Lung (tissue), 12 donors: ENCODE data around the gene ACP7. TPM values are rescaled to one million over a fixed set of nuclear protein-coding genes. Genes with fewer than 3 reads are reported as not detected.

Experiments used
- ATAC-seq: fragments of 200-7000 bp; cut with Tn5 transposase; one replicate; pipeline ENCODE4 v1.9.1; 2020; ENCODE audit warnings: moderate number of reproducible peaks; ENCODE audit not compliant: insufficient read depth, low FRiP score
- DNase-seq, 3 donors: peaks; one replicate each; pipeline ENCODE4 v3.0.0-alpha.2; 2013 to 2017
- H3K27ac ChIP-seq, 2 donors: one replicate each; pipeline ENCODE4 v1.5.1; 2013; ENCODE audit warnings: mild to moderate bottlenecking in 2 of 2, moderate library complexity in 2 of 2, control low read depth in 1 of 2, inconsistent platforms in 1 of 2, low read depth in 1 of 2, low read length in 1 of 2
- H3K27me3 ChIP-seq, 3 donors: one replicate each; pipeline ENCODE4 v1.5.1; 2013; ENCODE audit warnings: low read length in 2 of 3; ENCODE audit not compliant: control insufficient read depth in 3 of 3, insufficient read depth in 3 of 3
- H3K36me3 ChIP-seq, 4 donors: one replicate each; pipeline ENCODE4 v1.5.1; 2013; ENCODE audit warnings: low read length in 4 of 4, mild to moderate bottlenecking in 1 of 4, moderate library complexity in 1 of 4; ENCODE audit not compliant: control insufficient read depth in 4 of 4, insufficient read depth in 4 of 4
- H3K4me1 ChIP-seq, 5 donors: one replicate each; pipeline ENCODE4 v1.5.1; 2013; ENCODE audit warnings: low read length in 5 of 5, mild to moderate bottlenecking in 2 of 5, moderate library complexity in 1 of 5; ENCODE audit not compliant: control insufficient read depth in 5 of 5, insufficient read depth in 5 of 5
- H3K4me3 ChIP-seq: one replicate; pipeline ENCODE4 v1.5.1; 2013; ENCODE audit warnings: mild to moderate bottlenecking, control low read depth, moderate library complexity
- H3K9ac ChIP-seq, 2 donors: one replicate each; pipeline ENCODE4 v1.5.1; 2013; ENCODE audit warnings: low read length in 2 of 2, control low read depth in 1 of 2; ENCODE audit not compliant: insufficient read depth in 1 of 2
- H3K9me3 ChIP-seq, 4 donors: one replicate each; pipeline ENCODE4 v1.5.1; 2013; ENCODE audit warnings: low read length in 3 of 4, mild to moderate bottlenecking in 1 of 4, moderate library complexity in 1 of 4; ENCODE audit not compliant: control insufficient read depth in 4 of 4, insufficient read depth in 3 of 4
- CTCF ChIP-seq: IDR thresholded peaks from 2 replicates; pipeline ENCODE4 v1.5.1; 2012; ENCODE audit warnings: mild to moderate bottlenecking; ENCODE audit errors: control extremely low read depth, extremely low read depth
- WGBS, 2 donors: extraction: QIAGEN DNeasy Blood & Tissue Kit; methylation state at CpG; one replicate each; pipeline ENCODE4 v1.1.7; 2013; 5-methylcytosine and 5-hydroxymethylcytosine counted together
- polyA plus RNA-seq, 2 donors: library from polyadenylated mRNA; stranded (reverse); fragments of 200-250 nt; gene quantifications; one replicate each; pipeline ENCODE4 v1.2.1, GENCODE V29; 2013
- total RNA-seq, 2 donors: library from RNA; depleted of rRNA in 1 of 2; stranded (reverse); fragments of >200 nt in 1 of 2; gene quantifications; one replicate each; pipeline ENCODE4 v1.2.1, GENCODE V29; 2014 to 2021
- donor health status: control.
- donor health status: control.
- donor health status: Bipolar disorder and iron deficiency.
- donor health status: healthy.
- donor health status: DM: yes; HTN: yes; CAD: no.

The ACP7 gene
- total and polyA plus RNA-seq, 4 donors = 0.03 TPM; not detected in 3

- H3K9ac ChIP-seq = no peak overlapping the region
- H3K27me3 ChIP-seq = no peaks in the 10 kb centered on the region
- peaks cover 0 to 2% (median 0%) of the 10 kb centered on the region in 4 donors for H3K9me3 ChIP-seq
- H3K36me3 ChIP-seq = no peaks in the 10 kb centered on the region
- no peak overlapping the region for H3K27ac ChIP-seq
- peak; percentile 46 for TF ChIP-seq CTCF
- ATAC-seq = no peak
- peak; percentile 15 to 50 (median 43) for DNase-seq
- 20 to 26% methylated on average over 10 of the region's 10 CpGs for WGBS, 2 donors
- no peaks in the 10 kb centered on the region for H3K4me1 ChIP-seq
- no peak overlapping the region for H3K4me3 ChIP-seq
Observed at GRCh38 chr19:39052243-39052746, 31.9 kb upstream of the ACP7 start.

GRCh38 chr19:39052846-39053245 lies 31.3 kb upstream of the ACP7 start:
- Histone ChIP-seq H3K4me1 (no peaks in the 10 kb centered on the region), H3K4me3 (no peak overlapping the region), H3K27me3 (no peaks in the 10 kb centered on the region), H3K27ac (no peak overlapping the region), H3K9me3 (peaks cover 0 to 2% (median 0%) of the 10 kb centered on the region in 4 donors), H3K9ac (no peak overlapping the region), H3K36me3 (no peaks in the 10 kb centered on the region)
- ATAC-seq (no peak), DNase-seq (no peak)
- TF ChIP-seq CTCF = no peak
- 79 to 82% methylated on average over 9 of the region's 9 CpGs for WGBS, 2 donors

GRCh38 chr19:39053276-39054090 lies 30.7 kb upstream of the ACP7 start:
- Histone ChIP-seq H3K9me3 (peaks cover 0 to 2% (median 0%) of the 10 kb centered on the region in 4 donors), H3K9ac (no peak overlapping the region), H3K36me3 (no peaks in the 10 kb centered on the region), H3K27me3 (no peaks in the 10 kb centered on the region), H3K27ac (no peak overlapping the region), H3K4me3 (no peak overlapping the region), H3K4me1 (no peaks in the 10 kb centered on the region)
- no peak for TF ChIP-seq CTCF
- WGBS, 2 donors = 88 to 93% methylated on average over 18 of the region's 18 CpGs
- ATAC-seq (peak; percentile 11), DNase-seq (no peak)
